Skeletal muscle cell (primary cell): ENCODE results near the gene ATP5F1B.

Source experiments
- DNase-seq: peaks from one replicate; pipeline ENCODE4 v3.0.0-alpha.2; 2010; ENCODE audit warnings: low read depth
- H3K4me3 ChIP-seq: 2 replicates; pipeline ENCODE4 v1.5.1; 2011; ENCODE audit warnings: low read depth, mild to moderate bottlenecking, control low read depth, low read length, moderate library complexity

The ATP5F1B gene

GRCh38 chr12:56645717-56646446 lies at the start of gene ATP5F1B:
Gene ATP5F1B (minus strand): TSS chr12:56645984. CDS start chr12:56645963, 21 bp downstream.
- peak within 1 kb of the TSS; percentile 100 for H3K4me3 ChIP-seq
- DNase-seq = peak; percentile 100

GRCh38 chr12:56694161-56694560 lies 48.4 kb upstream of the ATP5F1B start:
- H3K4me3 ChIP-seq = no peak overlapping the region
- no peak for DNase-seq

DNA sequence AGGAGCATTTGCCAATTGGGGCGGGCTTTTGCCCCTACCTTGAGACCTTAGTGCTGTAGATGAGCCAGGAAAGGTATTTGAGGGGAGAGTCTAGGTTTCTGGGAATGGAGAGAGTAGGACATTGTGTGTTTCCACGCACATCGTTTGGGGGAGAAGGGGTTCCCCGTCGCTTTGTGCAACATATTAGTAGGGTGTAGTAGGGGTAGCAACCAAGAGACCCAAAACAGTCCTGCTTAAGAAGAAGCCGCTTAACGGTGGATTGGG lies 43.0 kb upstream of the ATP5F1B start:
- DNase-seq = no peak
- H3K4me3 ChIP-seq = peak overlapping the region; percentile 70

DNA sequence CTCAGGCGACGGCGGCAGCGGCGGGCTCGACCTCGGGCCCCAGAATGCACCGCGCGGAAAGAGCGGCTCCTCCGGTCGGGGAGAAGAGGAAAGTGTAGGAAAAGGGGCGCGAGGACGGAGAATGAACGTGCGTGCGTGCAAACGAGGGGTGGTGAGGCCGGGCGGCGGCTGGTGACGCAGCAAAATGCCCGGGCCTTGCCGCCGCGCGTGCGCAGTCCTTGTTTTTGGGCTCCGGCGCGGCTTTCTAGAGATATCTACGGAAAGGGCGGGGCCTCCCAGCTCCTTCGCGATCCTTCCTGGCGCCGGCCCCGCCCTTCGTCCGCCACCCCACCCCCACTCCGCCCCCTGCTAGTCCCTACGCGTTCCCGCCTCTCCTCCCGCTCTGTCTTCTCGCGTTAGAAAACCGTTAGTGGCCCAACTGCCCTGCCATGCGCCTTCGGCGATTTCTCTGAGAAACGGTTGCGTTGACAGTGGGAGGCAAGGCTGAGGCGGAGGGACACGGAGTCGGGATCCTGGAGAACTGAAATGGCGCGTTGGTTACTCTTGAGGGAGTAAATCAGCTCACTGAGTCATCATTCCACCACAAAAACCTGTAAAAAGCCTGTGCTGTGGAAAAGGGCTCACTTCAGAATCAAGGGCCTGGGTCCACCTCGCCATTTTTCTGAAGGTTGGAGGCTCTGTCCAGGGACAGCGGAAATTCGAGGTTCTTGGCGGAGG lies 42.5 kb upstream of the ATP5F1B start, which contains the start of gene PTGES3:
PTGES3 (minus strand) TSS at position 156 of the 717 bp plus-strand sequence. CDS start 285 bp downstream, outside the sequence.
- peak; percentile 92 for DNase-seq
- peak within 1 kb of the TSS; percentile 88 for H3K4me3 ChIP-seq

DNA sequence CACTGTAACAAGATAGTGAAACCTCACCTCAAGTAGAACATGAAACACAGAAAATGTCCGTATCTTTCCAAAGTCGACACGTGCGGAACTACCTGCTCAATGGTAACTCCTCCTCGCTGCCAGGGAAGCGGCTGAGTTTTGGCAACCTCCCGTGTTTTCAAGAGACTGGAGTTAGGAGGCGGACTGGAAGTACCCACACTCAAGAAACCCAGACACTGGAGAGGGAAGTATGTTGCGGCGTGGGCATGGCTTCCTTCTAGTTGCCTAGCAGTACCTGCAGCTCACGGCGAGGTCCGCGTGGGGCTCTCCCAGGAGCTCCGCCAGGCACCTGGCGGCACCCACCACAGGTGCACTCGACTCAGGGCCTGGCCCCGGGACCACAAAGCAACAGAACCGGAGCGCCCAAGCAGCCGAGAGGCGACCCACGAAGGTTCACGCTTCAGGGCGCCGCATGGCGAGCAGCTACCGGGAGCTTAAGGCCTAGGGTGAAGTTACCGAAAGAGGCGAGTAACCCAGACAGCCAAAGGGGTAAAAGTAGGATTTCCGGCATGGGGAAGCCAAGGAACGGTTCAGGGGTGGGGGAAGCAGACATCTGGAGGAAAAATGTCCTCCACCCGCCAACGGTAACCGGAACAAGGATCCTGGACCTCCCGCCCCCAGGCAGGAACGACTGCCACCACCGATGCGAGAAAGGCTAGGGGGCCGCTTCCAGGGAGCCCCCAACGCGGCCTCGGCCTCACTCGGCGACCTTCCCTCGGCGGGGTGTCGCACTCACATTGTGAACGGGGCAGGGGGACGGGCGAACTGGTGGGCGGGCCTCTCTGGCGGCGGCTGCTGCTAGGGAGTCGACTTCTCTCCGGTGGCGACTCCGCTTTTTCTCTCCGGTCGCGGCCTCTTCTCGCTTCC lies 41.7 kb upstream of the ATP5F1B start:
- DNase-seq = no peak
- peak overlapping the region; percentile 88 for H3K4me3 ChIP-seq

GRCh38 chr12:56684745-56685359 lies 39.1 kb upstream of the ATP5F1B start:
- H3K4me3 ChIP-seq = peak overlapping the region; percentile 14

DNA sequence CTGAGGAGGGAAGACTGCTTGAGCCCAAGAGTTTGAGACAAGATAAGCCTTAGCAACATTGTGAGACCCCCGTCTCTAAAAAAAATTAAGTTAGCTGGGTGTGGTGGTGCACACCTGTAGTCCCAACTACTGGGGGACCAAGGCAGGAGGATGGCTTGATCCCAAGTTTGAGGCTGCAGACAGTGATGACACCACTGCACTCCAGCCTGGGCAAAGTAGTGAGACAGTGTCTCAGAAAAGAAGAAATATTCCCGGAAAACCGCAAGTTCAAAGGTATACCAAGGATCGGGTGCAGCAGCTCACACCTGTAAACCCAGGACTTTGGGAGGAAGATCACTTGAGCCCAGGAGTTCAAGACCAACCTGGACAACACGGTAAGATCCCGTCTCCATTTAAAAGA lies 36.5 kb upstream of the ATP5F1B start:
- H3K4me3 ChIP-seq = no peak overlapping the region
- no peak for DNase-seq

More at GRCh38 chr12:56684745-56685359, 39.1 kb upstream of the ATP5F1B start:
- DNase-seq = no peak

DNA sequence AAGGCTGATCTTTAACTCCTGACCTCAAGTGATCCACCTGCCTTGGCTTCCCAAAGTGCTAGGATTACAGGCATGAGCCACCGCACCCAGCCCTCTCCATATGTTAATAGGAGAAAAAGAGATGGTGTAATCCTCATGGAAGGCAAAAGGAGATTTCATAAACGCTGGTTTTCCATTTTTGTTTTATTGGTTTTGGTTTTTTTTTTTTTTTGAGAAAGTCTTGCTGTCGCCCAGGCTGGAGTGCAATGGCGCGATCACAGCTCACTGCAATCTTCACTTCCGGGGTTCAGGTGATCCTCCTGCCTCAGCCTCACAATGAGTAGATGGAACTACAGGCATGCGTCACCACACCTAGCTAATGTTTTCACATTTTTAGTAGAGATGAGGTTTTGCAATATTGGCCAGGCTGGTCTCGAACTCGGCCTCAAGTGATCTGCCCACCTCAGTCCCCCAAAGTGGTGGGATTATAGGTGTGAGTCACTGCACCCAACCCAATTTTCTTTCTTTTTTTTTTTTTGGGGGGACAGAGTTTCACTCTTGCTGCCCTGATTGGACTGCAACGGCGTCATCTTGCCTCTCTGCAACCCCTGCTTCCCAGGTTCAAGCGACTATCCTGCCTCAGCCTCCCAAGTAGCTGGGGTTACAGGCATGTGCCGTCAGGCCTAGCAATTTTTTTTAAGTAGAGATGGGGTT lies 34.2 kb upstream of the ATP5F1B start:
- no peak overlapping the region for H3K4me3 ChIP-seq
- DNase-seq = no peak

- H3K4me3 ChIP-seq = no peak overlapping the region
- DNase-seq = no peak
Observed at GRCh38 chr12:56678852-56679251, 33.1 kb upstream of the ATP5F1B start.

- no peak overlapping the region for H3K4me3 ChIP-seq
- DNase-seq = no peak
Observed at GRCh38 chr12:56677680-56678079, 31.9 kb upstream of the ATP5F1B start.

- no peak overlapping the region for H3K4me3 ChIP-seq
- no peak for DNase-seq
Observed at GRCh38 chr12:56676851-56677580, 31.2 kb upstream of the ATP5F1B start.

- DNase-seq = no peak
Observed at GRCh38 chr12:56671608-56672007, 25.8 kb upstream of the ATP5F1B start.

DNA sequence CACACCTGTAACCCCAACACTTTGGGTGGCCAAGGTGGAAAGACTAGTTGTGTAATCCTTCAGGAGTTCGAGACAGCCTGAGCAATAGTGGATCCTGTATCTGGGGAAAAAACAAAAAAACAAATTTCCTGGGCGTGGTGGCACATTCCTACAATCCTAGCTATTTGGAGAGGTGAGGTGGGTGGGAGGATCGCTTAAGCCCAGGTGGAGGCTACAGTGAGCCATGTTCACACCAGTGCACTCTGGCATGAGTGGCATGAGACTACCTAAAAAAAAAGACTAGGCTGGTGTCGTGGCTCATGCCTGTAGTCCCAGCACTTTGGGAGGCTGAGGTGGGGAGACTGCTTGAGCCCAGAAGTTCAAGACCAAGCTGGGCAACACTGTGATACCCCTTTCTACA lies 25.1 kb upstream of the ATP5F1B start:
- DNase-seq = no peak
- H3K4me3 ChIP-seq = no peak overlapping the region

More at GRCh38 chr12:56671608-56672007, 25.8 kb upstream of the ATP5F1B start:
- no peak overlapping the region for H3K4me3 ChIP-seq

DNA sequence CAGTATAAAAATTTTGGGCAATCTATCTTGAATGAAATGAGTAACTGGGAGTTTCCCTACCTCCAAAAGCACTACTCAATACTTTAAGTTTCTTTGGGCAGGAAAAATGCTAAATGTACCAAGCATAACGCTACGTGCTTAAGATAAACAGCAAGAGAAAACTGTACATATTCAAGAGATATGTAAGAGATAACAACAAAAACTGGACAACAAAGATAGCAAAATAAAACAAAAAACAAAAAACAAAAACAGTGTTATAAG lies 22.3 kb upstream of the ATP5F1B start:
- DNase-seq = no peak
- no peak overlapping the region for H3K4me3 ChIP-seq

DNA sequence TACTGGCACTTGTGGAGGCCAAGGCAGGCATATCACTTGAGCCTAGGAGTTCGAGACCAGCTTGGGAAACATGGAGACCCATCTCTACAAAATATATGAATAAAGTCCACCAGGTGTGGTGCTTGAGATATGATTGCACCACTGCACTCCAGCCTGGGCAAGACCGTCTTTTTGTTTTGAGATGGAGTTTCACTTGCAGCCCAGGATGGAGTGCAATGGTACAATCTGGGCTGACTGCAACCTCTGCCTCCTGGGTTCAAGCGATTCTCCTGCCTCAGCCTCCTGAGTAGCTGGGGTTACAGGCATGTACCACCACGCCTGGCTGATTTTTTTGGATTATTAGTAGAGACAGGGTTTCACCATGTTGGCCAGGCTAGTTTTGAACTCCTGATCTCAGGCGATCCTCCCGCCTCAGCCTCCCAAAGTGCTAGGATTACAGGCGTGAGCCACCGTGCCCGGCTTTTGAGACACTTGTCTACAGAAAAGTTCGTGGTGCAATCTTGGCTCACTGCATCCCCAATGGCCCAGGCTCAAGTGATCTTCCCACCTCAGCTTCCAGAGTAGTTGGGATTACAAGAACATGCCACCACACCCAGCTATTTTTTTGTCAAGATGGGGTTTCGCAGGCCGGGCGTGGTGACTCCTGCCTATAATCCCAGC lies 16.3 kb upstream of the ATP5F1B start:
- no peak for DNase-seq
- no peak overlapping the region for H3K4me3 ChIP-seq

DNA sequence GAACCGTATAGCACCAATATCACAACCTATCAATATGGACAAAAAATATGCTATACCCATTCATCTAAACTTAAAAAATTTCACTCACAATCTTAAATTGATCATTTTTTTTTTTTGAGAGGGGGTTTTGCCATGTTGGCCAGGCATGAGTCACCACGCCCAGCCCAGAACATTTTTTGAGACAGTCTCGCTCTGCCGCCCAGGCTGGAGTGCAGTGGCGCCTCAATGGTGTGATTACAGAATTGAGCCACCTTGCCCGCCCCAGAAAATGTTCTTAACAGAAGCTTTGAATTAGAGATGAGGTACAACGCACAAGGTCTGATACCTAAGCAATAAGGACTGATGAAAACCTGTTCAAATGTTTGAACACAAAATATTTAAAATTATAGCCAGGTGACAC lies 15.8 kb upstream of the ATP5F1B start:
- H3K4me3 ChIP-seq = no peak overlapping the region
- no peak for DNase-seq

- no peak for DNase-seq
- no peak overlapping the region for H3K4me3 ChIP-seq
Observed at GRCh38 chr12:56658921-56659320, 13.1 kb upstream of the ATP5F1B start.
